IPS-NIHi11 (cell line): ENCODE measurements around the gene NSUN7.

Source experiments
- DNase-seq: peaks from one replicate; pipeline ENCODE4 v3.0.0; 2012; ENCODE audit warnings: mixed read lengths, low spot score

NSUN7 gene

DNA sequence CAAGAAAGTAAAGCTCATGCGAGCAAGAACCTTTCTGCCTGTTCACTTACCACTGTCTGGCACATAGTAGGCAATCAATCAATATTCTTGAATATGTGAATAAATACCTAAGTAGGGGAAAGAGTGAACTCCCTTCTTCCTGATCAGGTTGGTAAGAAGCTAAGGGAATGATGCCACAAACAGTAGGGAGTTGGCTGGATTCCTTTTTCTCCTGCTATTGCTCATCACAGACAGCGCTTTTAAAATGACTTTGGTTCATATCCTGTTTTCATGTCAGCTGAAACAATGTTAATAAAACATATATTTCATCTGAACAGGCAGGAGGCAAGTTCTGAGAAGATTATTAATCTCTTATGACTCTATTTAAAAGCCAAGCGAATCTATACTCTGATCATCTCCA lies 99.2 kb downstream of the NSUN7 start:
- DNase-seq = no peak

DNA sequence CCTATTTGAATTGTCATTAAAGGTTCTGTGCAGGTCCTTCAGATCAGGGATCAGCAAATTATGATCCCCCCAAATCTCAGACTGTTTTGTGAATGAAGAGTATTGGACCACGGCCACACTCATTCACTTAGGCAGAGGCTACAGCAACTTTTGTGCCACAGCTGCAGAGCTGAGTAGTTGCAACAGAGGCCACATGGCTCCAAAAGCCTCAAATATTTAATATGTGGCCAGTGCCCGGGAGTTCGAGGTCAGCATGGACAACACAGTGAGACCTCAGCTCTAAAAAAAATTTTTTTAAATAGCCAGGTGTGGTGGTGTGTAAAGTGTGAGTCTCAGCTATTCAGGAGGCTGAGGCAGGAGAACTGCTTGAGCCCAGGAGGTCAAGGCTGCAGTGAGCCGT lies 100.7 kb downstream of the NSUN7 start:
- DNase-seq = no peak

DNA sequence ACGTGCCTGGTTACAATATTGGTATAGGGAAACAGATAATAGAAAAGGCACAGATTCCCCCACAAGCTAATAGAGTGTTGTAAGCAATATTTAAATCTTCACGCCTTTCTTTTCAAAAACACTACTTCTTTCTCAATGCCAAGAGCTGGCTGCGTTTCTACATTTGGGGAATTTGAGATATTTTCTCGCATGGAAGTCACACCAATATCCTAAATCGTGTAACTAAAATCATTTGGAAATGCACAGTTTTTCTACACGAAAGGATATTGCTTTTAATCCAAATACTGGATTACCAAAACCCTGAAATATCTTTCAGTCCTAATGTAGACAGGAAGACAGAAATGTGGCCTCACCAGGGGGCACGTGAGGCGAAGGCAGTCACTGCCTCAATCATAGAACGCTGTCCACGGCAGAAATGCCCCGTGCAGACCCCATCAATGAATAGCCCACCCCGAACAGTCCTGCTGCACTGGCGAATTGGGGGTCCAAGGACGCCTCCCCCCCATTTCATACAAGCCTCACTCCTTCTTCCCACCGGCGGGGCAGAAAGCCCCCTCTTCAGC lies 106.6 kb downstream of the NSUN7 start:
- no peak for DNase-seq

DNA sequence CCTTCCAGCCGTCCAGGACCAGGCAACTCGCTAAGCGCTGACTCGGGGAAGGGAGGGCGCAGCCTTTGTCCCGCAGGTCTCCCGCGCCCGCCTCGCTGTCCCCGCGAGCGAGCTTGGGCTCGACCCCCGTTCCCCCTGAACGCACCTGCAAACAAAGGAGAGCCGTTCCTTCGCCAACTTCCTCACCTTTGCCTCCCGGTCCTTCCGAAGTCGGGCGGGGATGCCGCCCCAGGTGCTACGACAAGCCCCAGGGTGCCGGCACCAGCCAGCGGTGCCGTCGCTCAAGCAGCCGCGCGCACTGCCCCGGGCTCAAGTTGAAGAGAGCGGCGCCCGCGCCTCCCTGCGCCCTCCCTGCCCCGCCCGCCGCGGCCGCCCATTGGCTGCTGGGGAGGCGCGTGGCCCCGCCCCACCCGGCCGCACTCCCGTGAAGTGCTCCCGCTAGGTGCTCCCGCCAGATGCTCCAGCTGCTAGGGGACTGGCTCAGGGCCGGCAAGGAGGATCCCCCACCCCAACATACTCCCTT lies 107.1 kb downstream of the NSUN7 start:
- DNase-seq = peak; percentile 97

DNA sequence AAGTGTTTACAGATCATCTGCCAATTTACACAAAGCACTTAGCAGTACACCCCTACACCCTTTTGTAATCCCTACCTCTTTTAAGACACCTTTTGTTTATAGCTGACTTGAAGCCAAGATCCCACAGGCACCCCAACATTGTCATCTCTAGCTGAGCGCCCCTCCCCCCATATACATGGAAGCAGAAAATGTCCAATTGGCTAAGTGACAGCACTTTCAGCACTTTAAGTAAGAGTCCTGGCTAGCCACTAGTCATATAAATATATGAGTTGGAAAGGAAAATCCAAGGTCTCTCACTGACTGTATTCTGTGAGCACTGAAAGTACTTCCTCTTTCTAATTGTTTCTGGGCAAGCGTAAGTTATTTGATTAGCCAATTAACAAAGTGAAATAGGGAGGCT lies 108.2 kb downstream of the NSUN7 start:
- no peak for DNase-seq

DNA sequence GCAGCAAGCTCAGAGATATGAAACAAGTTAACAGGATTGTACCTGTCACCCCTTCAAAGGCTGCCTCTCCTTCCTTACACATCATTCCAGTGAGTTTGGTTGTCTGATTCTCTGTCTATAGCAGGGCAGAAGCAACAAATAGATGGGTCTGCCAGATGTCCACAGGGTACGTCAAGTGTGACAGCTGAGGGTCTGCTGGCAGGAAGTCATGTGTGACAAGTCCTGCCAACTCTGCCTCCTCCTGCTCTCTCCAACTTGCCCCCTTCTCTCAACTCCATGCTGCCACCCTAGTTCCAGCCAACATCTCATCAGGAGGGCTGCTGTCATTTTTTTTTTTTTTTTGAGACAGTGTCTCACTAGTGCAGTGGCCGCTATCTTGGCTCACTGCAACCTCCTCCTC lies 109.2 kb downstream of the NSUN7 start:
- DNase-seq = no peak
